Suprapubic skin (tissue), 4 donors: ENCODE results near the gene HJV. TPM values are rescaled to one million over a fixed set of nuclear protein-coding genes. Genes with fewer than 3 reads are reported as not detected.

Experiments
- DNase-seq, 2 donors: peaks; one replicate each; pipeline ENCODE4 v3.0.0-alpha.2; 2019; ENCODE audit warnings: low spot score in 2 of 2
- H3K27ac ChIP-seq: fragments of 200-600 bp; sonication (generic); one replicate; pipeline ENCODE4 v1.5.1; 2019
- H3K27me3 ChIP-seq: fragments of 200-600 bp; sonication (generic); one replicate; pipeline ENCODE4 v1.5.1; 2019
- H3K36me3 ChIP-seq: fragments of 200-600 bp; sonication (generic); one replicate; pipeline ENCODE4 v1.5.1; 2019
- H3K4me1 ChIP-seq: fragments of 200-600 bp; sonication (generic); one replicate; pipeline ENCODE4 v1.5.1; 2019
- H3K4me3 ChIP-seq: fragments of 200-600 bp; sonication (generic); one replicate; pipeline ENCODE4 v1.5.1; 2019; ENCODE audit warnings: mild to moderate bottlenecking
- H3K9me3 ChIP-seq: fragments of 200-600 bp; sonication (generic); one replicate; pipeline ENCODE4 v1.5.1; 2019
- EP300 ChIP-seq: sonication (generic); formaldehyde crosslinking; IDR thresholded peaks from one replicate; pipeline ENCODE4 v1.6.1; 2017; ENCODE audit warnings: antibody characterized with exemption
- POLR2A ChIP-seq, 2 donors: fragments of 450-650 bp; IDR thresholded peaks; one replicate each; pipeline ENCODE4 v1.6.1; 2017; ENCODE audit warnings: antibody characterized with exemption in 2 of 2, mild to moderate bottlenecking in 2 of 2, moderate library complexity in 2 of 2
- POLR2AphosphoS5 ChIP-seq, 3 donors: sonication (generic); formaldehyde crosslinking; IDR thresholded peaks; one replicate each; pipeline ENCODE4 v1.6.1; 2017; ENCODE audit warnings: antibody characterized with exemption in 3 of 3
- WGBS: methylation state at CpG from one replicate; pipeline ENCODE4 v1.1.5; 2018; 5-methylcytosine and 5-hydroxymethylcytosine counted together
- total RNA-seq, 4 donors: library from RNA; depleted of rRNA; stranded (reverse); fragments of >200 nt; gene quantifications; one replicate each; pipeline ENCODE4 v1.1.0, GENCODE V29; 2016
- TF ChIP-seq, protein P1 (sequence below), 2 donors: fragments of 200-600 bp in 1 of 2; fragments of 450-650 bp in 1 of 2; sonication (generic) in 1 of 2; IDR thresholded peaks; one replicate each; pipeline ENCODE4 v1.5.1; 2016 to 2019; ENCODE audit warnings: antibody characterized with exemption in 2 of 2, mild to moderate bottlenecking in 1 of 2, moderate library complexity in 1 of 2

HJV gene
- total RNA-seq, 4 donors from 2014 or later, result not detected

DNA sequence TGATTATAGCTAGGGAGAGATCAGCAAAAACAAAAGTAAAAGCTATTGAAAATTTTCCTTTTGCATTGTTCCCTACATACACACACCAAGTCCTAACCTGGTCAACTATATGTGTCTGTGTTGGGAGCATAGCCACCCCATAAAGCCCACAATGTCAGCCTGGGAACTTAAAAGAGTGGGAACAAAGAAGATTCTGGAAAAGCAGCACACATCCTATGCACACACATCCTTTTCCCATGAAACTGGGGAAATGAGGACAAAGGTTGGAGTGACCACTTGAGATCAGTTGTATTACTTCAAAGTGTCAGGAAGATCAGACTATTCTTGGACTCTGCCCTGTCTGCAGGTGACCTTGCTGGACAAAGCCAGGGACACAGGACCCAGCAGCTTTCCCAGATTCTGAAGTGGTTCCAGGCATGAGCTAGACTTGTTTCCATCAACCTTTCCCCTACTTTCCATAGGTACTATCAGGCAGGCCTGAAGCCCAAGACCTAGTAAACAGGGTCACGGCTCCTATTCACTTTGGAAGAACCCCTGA lies 41.0 kb downstream of the HJV start:
- TF ChIP-seq EP300 (no peak), POLR2A (IDR thresholded peaks at IDR 0.05) (no peak), POLR2AphosphoS5 (IDR thresholded peaks at IDR 0.05) (no peak)
- TF ChIP-seq, protein P1, sequence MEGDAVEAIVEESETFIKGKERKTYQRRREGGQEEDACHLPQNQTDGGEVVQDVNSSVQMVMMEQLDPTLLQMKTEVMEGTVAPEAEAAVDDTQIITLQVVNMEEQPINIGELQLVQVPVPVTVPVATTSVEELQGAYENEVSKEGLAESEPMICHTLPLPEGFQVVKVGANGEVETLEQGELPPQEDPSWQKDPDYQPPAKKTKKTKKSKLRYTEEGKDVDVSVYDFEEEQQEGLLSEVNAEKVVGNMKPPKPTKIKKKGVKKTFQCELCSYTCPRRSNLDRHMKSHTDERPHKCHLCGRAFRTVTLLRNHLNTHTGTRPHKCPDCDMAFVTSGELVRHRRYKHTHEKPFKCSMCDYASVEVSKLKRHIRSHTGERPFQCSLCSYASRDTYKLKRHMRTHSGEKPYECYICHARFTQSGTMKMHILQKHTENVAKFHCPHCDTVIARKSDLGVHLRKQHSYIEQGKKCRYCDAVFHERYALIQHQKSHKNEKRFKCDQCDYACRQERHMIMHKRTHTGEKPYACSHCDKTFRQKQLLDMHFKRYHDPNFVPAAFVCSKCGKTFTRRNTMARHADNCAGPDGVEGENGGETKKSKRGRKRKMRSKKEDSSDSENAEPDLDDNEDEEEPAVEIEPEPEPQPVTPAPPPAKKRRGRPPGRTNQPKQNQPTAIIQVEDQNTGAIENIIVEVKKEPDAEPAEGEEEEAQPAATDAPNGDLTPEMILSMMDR (IDR thresholded peaks at IDR 0.05), result no peak
- Histone ChIP-seq H3K4me1 (peaks cover 83% of the 10 kb centered on the region), H3K27ac (peak overlapping the region; percentile 95), H3K4me3 (no peak overlapping the region), H3K9me3 (no peaks in the 10 kb centered on the region), H3K36me3 (no peaks in the 10 kb centered on the region), H3K27me3 (no peaks in the 10 kb centered on the region)
- DNase-seq, result peak in 1 of 2 donors; percentile 60
- 81% methylated on average over 1 of the region's 1 CpG for WGBS

DNA sequence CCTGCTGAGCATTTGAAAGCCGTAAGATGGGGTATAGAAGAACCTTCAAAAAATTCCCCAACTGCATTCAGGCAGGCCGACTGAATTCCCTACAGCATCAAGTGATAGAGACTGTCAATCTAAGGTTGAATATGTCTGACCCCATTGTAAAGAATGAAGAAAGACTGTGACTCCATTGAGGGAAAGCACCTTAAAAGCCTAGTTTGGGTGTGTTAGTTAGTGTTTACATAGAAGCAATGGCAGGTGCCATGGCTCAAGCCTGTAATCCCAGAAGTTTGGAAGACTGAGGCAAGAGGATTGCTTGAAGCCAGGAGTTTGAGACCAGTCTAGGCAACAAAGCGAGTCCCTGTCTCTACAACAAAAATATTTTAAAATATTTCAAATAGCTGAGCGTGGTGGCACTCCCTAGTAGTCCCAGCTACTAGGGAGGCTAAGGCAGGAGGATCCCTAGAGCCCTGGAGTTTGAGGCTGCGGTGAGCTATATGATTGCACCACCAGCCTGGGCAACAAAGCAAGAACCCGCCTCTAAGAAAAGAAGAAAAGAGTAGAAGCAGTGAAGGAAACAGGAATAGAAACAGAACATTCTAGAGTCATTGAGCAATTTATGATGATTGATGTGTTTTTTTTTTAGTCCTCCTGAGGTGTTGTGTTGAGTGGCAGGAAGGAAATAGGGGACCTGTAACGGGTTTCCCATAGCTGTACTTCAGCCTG lies 41.6 kb downstream of the HJV start:
- no peaks in the 10 kb centered on the region for H3K9me3 ChIP-seq
- no peaks in the 10 kb centered on the region for H3K36me3 ChIP-seq
- no peaks in the 10 kb centered on the region for H3K27me3 ChIP-seq
- H3K4me1 ChIP-seq, result peaks cover 76% of the 10 kb centered on the region
- peak in 1 of 2 donors; percentile 30 for TF ChIP-seq POLR2A (IDR thresholded peaks at IDR 0.05)
- TF ChIP-seq, protein P1 (IDR thresholded peaks at IDR 0.05), result no peak
- H3K4me3 ChIP-seq, result peak overlapping the region; percentile 15
- H3K27ac ChIP-seq, result peak overlapping the region; percentile 95
- 30% methylated on average over 7 of the region's 7 CpGs for WGBS
- DNase-seq, result peak in 1 of 2 donors; percentile 72

DNA sequence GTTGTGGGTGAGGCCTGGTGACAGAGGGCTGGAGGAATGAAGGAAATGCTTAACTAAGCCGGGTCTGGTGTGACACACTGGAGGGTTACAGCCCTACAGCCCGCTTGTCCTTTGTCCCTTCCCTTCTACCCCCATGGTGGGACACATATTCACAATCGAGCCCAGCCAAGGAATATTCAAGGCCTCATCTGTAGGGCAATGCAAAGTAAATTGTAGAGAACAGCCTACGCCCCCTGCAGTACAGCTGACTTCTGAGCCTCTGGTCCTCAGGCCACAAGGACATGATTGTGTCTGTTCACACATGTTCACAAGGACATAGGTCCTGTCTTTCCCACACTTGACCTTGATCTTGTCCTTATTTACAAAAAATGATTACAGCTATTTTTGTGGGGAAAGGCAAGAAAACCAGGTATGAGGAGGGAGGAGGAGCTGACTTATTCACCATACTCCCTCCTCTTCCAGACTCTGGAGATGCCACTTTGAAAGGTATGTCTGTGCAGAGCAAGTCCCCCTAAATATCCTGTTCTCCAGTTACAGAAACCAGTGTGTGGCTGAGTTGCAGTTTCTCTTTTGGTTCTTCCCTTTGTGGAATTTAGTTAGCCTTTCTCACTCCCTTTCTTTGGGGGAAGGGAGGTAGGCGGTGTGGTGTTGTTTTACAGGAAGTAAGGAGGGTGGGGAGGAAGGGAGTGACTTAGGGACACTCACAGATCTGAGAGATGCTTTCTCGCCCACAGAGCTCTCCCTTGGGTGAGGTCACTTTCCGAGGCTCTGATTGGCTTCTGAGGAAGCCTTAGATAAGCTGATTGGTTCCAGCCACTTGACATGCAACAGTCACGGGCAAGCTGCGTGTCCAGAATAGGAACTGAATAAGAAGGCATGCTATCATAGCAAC lies 42.4 kb downstream of the HJV start:
- peak; percentile 95 to 96 for DNase-seq
- peak overlapping the region; percentile 95 for H3K27ac ChIP-seq
- H3K36me3 ChIP-seq, result no peaks in the 10 kb centered on the region
- no peaks in the 10 kb centered on the region for H3K9me3 ChIP-seq
- H3K27me3 ChIP-seq, result no peaks in the 10 kb centered on the region
- WGBS, result 5% methylated on average over 9 of the region's 9 CpGs
- H3K4me3 ChIP-seq, result peak overlapping the region; percentile 30
- TF ChIP-seq POLR2AphosphoS5 (IDR thresholded peaks at IDR 0.05), result peak in 2 of 3 donors; percentile 29 to 81
- TF ChIP-seq, protein P1 (IDR thresholded peaks at IDR 0.05), result no peak
- TF ChIP-seq POLR2A (IDR thresholded peaks at IDR 0.05), result peak in 1 of 2 donors; percentile 48
- no peak for TF ChIP-seq EP300
- H3K4me1 ChIP-seq, result peaks cover 68% of the 10 kb centered on the region

DNA sequence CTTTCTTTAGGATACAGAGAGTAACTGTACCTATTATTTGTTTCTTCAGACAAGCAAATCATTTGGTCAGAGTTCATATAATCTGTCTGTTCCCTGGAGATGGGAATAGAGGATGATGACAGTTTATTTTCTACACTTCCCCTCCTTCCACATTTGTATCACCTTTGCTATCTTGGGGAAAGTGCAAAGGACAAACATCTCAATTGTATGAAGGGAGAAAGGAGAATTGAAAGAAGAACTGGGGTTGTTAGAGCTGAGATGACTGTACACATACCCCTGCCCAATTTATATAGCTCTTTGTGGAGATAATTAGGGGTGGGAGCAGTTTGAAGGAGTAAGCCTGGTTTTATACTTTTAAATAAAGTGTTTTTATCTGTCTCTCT lies 43.1 kb downstream of the HJV start:
- Histone ChIP-seq H3K27me3 (no peaks in the 10 kb centered on the region), H3K9me3 (no peaks in the 10 kb centered on the region), H3K27ac (peak overlapping the region; percentile 95), H3K4me3 (peak overlapping the region; percentile 30), H3K36me3 (no peaks in the 10 kb centered on the region), H3K4me1 (peaks cover 62% of the 10 kb centered on the region)
- no peak for TF ChIP-seq POLR2A (IDR thresholded peaks at IDR 0.05)
- TF ChIP-seq POLR2AphosphoS5 (IDR thresholded peaks at IDR 0.05), result no peak
- TF ChIP-seq, protein P1 (IDR thresholded peaks at IDR 0.05), result no peak
- no peak for TF ChIP-seq EP300
- DNase-seq, result no peak
